GM23338 (cell line): ENCODE results near the gene PBX3.

Source experiments
- CTCF ChIP-seq, 2 experiments: fragments of 200-600 bp in 1 of 2; sonication (generic) in 1 of 2; conservative IDR thresholded peaks; 2 replicates each; pipeline versions ENCODE4 v1.5.1 to v1.6.1; 2016 to 2017; ENCODE audit warnings: antibody characterized with exemption in 2 of 2, low read depth in 2 of 2, mild to moderate bottlenecking in 2 of 2, moderate library complexity in 1 of 2
- POLR2AphosphoS5 ChIP-seq: IDR thresholded peaks from 2 replicates; pipeline ENCODE4 v1.6.1; 2016; ENCODE audit warnings: antibody characterized with exemption, low read depth
- REST ChIP-seq: IDR thresholded peaks from one replicate; pipeline ENCODE4 v1.6.1; 2018; ENCODE audit warnings: antibody characterized with exemption; ENCODE audit not compliant: unreplicated experiment
- ZNF114 ChIP-seq: fragments of 250-450 bp; sonication (Bioruptor Pico); IDR thresholded peaks from 2 replicates; pipeline ENCODE4 v1.5.0; 2020; ENCODE audit warnings: mild to moderate bottlenecking, moderate library complexity

GRCh38 chr9:125700791-125701190 is 46.4 kb upstream of the PBX3 start:
- TF ChIP-seq REST (no peak), ZNF114 (CRISPR knock-in tag) (no peak), CTCF (conservative IDR thresholded peaks at IDR 0.05; ENCODE audit: low read depth in 2 of 2) (no peak), POLR2AphosphoS5 (no peak)
